Measurements from ENCODE around the gene ST3GAL2. TPM values are rescaled to one million over a fixed set of nuclear protein-coding genes. Genes with fewer than 3 reads are reported as not detected.

The ST3GAL2 gene
- total RNA-seq, 1 experiment from 2014 or later: 49.4 TPM

DNA sequence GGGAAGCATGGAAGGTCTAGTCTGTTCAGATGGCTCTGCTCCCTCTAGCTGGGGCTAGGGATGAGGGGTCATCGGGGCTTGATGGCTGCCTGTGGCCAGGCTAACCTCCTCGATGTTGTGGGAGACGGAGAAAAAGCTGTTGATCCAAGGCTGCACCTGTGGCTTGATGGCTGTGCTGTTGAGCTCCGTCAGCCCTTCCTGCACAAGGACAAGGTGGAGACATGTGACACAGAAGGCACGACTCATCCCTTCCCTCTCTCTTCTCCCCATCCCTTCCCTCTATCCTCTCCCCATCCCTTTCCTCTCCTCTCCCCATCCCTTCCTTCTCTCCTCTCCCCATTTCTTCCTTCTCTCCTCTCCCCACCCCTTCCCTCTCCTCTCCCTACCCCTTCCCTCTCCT, 43.7 kb upstream of the ST3GAL2 start:
- H3K9me3 Mint-ChIP-seq: no peaks in the 10 kb centered on the region
- no peak overlapping the region for H3K4me3 Mint-ChIP-seq
- no peak for DNase-seq (ENCODE audit: low spot score)
- H3K27me3 Mint-ChIP-seq (ENCODE audit: low read depth): no peaks in the 10 kb centered on the region
- TF ChIP-seq GRHL2 (CRISPR knock-in tag; IDR thresholded peaks at IDR 0.05; ENCODE audit: insufficient replicate concordance, severe bottlenecking) (no peak), ELF4 (CRISPR knock-in tag; IDR thresholded peaks at IDR 0.05; ENCODE audit: low read depth) (no peak), GTF2I (CRISPR knock-in tag; conservative IDR thresholded peaks at IDR 0.05) (no peak), ZNF263 (CRISPR knock-in tag; IDR thresholded peaks at IDR 0.05; ENCODE audit: low read depth) (no peak), TP53 (CRISPR knock-in tag; IDR thresholded peaks at IDR 0.05) (no peak), SP1 (CRISPR knock-in tag; conservative IDR thresholded peaks at IDR 0.05) (no peak), JAZF1 (CRISPR knock-in tag; IDR thresholded peaks at IDR 0.05) (no peak), OVOL2 (CRISPR knock-in tag; IDR thresholded peaks at IDR 0.05; ENCODE audit: borderline replicate concordance) (no peak), ETV6 (CRISPR knock-in tag; IDR thresholded peaks at IDR 0.05) (no peak), IRF2 (CRISPR knock-in tag; IDR thresholded peaks at IDR 0.05; ENCODE audit: borderline replicate concordance, low read depth) (no peak)
- TF ChIP-seq, protein P1, sequence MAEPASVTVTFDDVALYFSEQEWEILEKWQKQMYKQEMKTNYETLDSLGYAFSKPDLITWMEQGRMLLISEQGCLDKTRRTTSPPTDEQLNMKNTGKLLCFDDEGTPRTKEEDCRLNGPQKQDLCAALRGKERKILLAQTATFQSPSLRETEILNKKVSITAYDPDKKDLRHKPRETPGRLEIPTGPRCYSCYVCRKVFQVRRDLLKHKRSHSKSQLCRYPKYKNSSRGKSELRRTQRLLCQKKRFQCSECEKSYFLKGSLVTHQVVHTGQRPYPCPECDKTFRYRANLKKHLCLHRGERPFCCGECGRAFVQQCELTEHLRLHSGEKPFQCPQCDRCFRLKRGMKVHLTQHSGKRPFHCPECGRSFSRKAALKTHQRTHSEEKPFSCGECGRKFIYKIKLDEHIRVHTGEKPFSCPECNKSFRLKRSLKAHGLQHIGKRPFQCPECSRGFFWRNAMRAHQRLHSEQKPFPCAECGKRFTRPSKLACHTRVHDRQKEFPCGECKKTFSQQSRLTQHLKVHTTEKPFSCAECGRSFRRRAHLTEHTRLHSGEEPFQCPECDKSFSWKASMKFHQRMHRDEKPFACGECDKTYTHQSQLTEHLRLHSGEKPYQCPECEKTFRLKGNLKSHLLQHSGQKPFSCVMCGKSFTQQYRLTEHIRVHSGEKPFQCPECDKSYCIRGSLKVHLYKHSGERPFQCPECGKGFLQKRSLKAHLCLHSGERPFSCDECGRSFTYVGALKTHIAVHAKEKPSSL (CRISPR knock-in tag; conservative IDR thresholded peaks at IDR 0.05): no peak
- TF ChIP-seq, protein P2, sequence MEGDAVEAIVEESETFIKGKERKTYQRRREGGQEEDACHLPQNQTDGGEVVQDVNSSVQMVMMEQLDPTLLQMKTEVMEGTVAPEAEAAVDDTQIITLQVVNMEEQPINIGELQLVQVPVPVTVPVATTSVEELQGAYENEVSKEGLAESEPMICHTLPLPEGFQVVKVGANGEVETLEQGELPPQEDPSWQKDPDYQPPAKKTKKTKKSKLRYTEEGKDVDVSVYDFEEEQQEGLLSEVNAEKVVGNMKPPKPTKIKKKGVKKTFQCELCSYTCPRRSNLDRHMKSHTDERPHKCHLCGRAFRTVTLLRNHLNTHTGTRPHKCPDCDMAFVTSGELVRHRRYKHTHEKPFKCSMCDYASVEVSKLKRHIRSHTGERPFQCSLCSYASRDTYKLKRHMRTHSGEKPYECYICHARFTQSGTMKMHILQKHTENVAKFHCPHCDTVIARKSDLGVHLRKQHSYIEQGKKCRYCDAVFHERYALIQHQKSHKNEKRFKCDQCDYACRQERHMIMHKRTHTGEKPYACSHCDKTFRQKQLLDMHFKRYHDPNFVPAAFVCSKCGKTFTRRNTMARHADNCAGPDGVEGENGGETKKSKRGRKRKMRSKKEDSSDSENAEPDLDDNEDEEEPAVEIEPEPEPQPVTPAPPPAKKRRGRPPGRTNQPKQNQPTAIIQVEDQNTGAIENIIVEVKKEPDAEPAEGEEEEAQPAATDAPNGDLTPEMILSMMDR (IDR thresholded peaks at IDR 0.05): no peak
- TF ChIP-seq, protein P3, sequence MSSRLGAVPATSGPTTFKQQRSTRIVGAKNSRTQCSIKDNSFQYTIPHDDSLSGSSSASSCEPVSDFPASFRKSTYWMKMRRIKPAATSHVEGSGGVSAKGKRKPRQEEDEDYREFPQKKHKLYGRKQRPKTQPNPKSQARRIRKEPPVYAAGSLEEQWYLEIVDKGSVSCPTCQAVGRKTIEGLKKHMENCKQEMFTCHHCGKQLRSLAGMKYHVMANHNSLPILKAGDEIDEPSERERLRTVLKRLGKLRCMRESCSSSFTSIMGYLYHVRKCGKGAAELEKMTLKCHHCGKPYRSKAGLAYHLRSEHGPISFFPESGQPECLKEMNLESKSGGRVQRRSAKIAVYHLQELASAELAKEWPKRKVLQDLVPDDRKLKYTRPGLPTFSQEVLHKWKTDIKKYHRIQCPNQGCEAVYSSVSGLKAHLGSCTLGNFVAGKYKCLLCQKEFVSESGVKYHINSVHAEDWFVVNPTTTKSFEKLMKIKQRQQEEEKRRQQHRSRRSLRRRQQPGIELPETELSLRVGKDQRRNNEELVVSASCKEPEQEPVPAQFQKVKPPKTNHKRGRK (CRISPR knock-in tag; IDR thresholded peaks at IDR 0.05; ENCODE audit: borderline replicate concordance): no peak
- TF ChIP-seq, protein P4, sequence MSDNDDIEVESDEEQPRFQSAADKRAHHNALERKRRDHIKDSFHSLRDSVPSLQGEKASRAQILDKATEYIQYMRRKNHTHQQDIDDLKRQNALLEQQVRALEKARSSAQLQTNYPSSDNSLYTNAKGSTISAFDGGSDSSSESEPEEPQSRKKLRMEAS (CRISPR knock-in tag; IDR thresholded peaks at IDR 0.05): no peak
- 0 out of 2 replicates have a peak, but pooled peaks cover 3% of the 10 kb centered on the region for H3K4me1 Mint-ChIP-seq
- ChIA-PET CTCF (interaction anchor here (0.5 to 5.3 kb wide), 2 partner anchors 12 to 97 kb away, joined by 4 to 22 read pairs; no protein-coding TSS in a partner anchor), POLR2A (interaction anchor here (1.2 kb wide), 1 partner anchor 40 kb away, joined by 3 read pairs; the partner anchor contains the start of gene COG4)
- ATAC-seq: no peak
- peaks cover 12% of the 10 kb centered on the region; the same call in 1 of the 2 replicates for H3K36me3 Mint-ChIP-seq
- no peak overlapping the region for H3K27ac Mint-ChIP-seq

DNA sequence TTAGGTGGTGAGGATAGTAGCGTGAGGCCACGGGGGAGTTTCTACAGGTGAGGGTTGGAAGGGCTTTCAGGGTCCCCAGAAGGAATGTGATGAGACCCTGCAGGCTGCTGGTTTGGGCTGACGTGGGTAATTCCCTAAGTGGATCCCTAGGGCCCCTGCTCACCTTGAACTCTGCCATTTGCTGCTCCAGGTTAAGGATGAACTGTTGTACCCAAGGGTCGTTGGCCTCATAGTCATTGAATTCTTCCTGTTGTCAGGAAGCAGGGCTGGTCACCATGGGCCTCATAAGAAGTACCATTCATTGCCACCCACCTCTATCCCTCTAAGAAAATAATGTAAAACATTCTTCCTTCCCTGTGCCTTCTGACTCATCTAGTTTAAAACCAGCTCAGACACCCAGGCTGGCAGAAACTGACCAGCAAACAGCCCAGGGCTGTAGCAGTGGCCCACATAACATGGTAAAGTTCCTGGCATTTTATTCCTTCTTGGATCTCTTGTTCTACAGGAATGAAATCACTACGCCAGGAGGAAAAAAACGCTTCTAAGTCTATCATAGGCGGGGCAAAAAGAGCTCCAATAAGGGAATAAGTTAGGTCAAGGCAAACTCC, 43.1 kb upstream of the ST3GAL2 start:
- no peak overlapping the region for H3K27ac Mint-ChIP-seq
- H3K4me3 Mint-ChIP-seq: no peak overlapping the region
- TF ChIP-seq MYBL2 (CRISPR knock-in tag; IDR thresholded peaks at IDR 0.05) (no peak), NR1H2 (CRISPR knock-in tag; IDR thresholded peaks at IDR 0.05) (no peak), HMGA2 (CRISPR knock-in tag; IDR thresholded peaks at IDR 0.05) (no peak), SMAD3 (CRISPR knock-in tag; IDR thresholded peaks at IDR 0.05; ENCODE audit: borderline replicate concordance) (no peak), OVOL2 (CRISPR knock-in tag; IDR thresholded peaks at IDR 0.05; ENCODE audit: borderline replicate concordance) (no peak), NFATC4 (CRISPR knock-in tag; IDR thresholded peaks at IDR 0.05) (no peak), TCF7 (CRISPR knock-in tag; IDR thresholded peaks at IDR 0.05; ENCODE audit: low read depth) (no peak)
- TF ChIP-seq, protein P5, sequence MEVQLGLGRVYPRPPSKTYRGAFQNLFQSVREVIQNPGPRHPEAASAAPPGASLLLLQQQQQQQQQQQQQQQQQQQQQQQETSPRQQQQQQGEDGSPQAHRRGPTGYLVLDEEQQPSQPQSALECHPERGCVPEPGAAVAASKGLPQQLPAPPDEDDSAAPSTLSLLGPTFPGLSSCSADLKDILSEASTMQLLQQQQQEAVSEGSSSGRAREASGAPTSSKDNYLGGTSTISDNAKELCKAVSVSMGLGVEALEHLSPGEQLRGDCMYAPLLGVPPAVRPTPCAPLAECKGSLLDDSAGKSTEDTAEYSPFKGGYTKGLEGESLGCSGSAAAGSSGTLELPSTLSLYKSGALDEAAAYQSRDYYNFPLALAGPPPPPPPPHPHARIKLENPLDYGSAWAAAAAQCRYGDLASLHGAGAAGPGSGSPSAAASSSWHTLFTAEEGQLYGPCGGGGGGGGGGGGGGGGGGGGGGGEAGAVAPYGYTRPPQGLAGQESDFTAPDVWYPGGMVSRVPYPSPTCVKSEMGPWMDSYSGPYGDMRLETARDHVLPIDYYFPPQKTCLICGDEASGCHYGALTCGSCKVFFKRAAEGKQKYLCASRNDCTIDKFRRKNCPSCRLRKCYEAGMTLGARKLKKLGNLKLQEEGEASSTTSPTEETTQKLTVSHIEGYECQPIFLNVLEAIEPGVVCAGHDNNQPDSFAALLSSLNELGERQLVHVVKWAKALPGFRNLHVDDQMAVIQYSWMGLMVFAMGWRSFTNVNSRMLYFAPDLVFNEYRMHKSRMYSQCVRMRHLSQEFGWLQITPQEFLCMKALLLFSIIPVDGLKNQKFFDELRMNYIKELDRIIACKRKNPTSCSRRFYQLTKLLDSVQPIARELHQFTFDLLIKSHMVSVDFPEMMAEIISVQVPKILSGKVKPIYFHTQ (CRISPR knock-in tag; IDR thresholded peaks at IDR 0.05): no peak
- no peaks in the 10 kb centered on the region for H3K27me3 Mint-ChIP-seq (ENCODE audit: low read depth)
- ChIA-PET POLR2A (interaction anchor here (1.2 kb wide), 1 partner anchor 41 kb away, joined by 3 read pairs; the partner anchor contains the start of gene COG4), CTCF (interaction anchor here (5.3 kb wide), 1 partner anchor 12 kb away, joined by 22 read pairs; no protein-coding TSS in a partner anchor)
- ATAC-seq (no peak), DNase-seq (ENCODE audit: low spot score) (no peak)
- peaks cover 12% of the 10 kb centered on the region; the same call in 1 of the 2 replicates for H3K36me3 Mint-ChIP-seq
- H3K4me1 Mint-ChIP-seq: 0 out of 2 replicates have a peak, but pooled peaks cover 3% of the 10 kb centered on the region
- no peaks in the 10 kb centered on the region for H3K9me3 Mint-ChIP-seq

Measured in WTC11 (cell line).